Measurements from ENCODE around the gene OXTR. TPM values are rescaled to one million over a fixed set of nuclear protein-coding genes. Genes with fewer than 3 reads are reported as not detected.

OXTR gene
- total and polyA plus RNA-seq, 2 experiments from 2014 or later, result 128 to 340 TPM

DNA sequence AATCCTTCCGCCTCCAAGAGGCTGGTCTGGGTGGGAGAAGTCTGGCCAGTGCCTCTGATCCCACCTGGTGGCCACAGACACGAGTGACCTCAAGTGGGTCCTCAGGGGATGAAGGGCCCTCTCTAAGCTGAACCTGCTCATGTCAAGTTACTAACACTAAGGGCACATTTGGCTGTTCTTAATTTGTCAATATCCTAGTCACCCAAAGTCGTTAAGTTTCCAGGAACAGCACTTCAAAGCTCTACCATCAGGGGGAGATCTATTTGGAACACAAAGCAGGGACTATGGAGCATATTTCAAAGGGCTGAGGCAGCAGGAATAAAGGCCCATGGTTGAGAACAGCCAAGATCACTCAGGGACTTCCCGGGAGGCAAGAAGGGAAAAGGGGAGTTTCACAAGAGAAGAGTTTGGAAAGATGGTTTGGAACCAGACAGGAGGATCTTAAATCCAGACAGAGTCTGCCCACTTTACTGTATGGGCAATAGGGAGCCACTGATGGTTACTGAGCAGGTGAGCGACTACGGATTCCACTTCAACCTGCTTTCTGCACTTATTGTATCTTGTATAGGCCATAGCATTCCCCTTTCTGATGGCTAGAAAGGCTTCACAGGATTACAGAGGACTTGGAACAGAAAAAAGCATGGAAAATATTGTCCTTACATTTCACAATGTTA is 13.7 kb downstream of the OXTR start:
- H3K9me2 ChIP-seq (ENCODE audit: insufficient read depth), result no peaks in the 10 kb centered on the region
- H3K4me1 ChIP-seq (ENCODE audit: insufficient read depth), result peaks cover 21% of the 10 kb centered on the region
- no peaks in the 10 kb centered on the region for H3K27me3 ChIP-seq (replicated peaks; ENCODE audit: insufficient read depth)
- H3K9me3 ChIP-seq (ENCODE audit: low read depth), result no peaks in the 10 kb centered on the region
- H4K20me1 ChIP-seq (ENCODE audit: insufficient read depth), result no peaks in the 10 kb centered on the region
- peaks cover 27% of the 10 kb centered on the region for H3K36me3 ChIP-seq (ENCODE audit: low read depth)
- 58 to 59% methylated on average over 6 of the region's 6 CpGs for WGBS, 2 experiments (ENCODE audit: low coverage in 1 of 2, low lambda C conversion rate in 2 of 2, missing lambda C conversion rate in 2 of 2)
- no peak overlapping the region for H3K9ac ChIP-seq
- TF ChIP-seq EZH2phosphoT487 (IDR thresholded peaks at IDR 0.05; ENCODE audit: insufficient read depth, low read depth), result no peak
- TF ChIP-seq EZH2 (IDR thresholded peaks at IDR 0.05; ENCODE audit: insufficient read depth, poor library complexity, severe bottlenecking), result no peak
- H3K79me2 ChIP-seq (ENCODE audit: insufficient read depth), result peaks cover 33% of the 10 kb centered on the region
- H2AFZ ChIP-seq, result no peak overlapping the region
- DNase-seq, result peak; percentile 60
- no peak overlapping the region for H3K4me2 ChIP-seq (ENCODE audit: unreplicated experiment)
- in situ Hi-C loops (cut with MboI), result loop anchor here (25.0 kb wide), 1 partner anchor 557 kb away; no protein-coding TSS in a partner anchor
- H3K27ac ChIP-seq, result no peak overlapping the region
- H3F3A ChIP-seq (ENCODE audit: insufficient read depth), result peaks cover 72% of the 10 kb centered on the region
- H3K4me3 ChIP-seq, result no peak overlapping the region

DNA sequence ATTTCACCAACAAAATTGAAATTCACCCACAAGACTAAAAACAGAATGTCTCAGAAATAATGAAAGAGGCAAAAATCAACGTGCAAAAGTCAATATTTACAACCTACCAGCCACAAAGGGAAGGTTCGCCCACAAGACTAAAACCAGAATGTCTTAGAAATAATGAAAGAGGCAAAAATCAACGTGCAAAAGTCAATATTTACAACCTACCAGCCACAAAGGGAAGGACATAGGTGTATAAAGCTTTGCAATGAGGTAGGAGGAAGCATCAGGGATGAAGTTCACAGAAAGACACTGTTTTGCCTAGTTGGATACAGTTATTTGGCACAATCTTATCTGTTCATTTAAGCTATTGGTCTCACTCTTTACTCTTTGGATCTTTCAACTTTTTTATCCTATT is 14.3 kb downstream of the OXTR start:
- in situ Hi-C loops (cut with MboI), result loop anchor here (25.0 kb wide), 1 partner anchor 557 kb away; no protein-coding TSS in a partner anchor
- no peak for TF ChIP-seq EZH2phosphoT487 (IDR thresholded peaks at IDR 0.05; ENCODE audit: insufficient read depth, low read depth)
- TF ChIP-seq EZH2 (IDR thresholded peaks at IDR 0.05; ENCODE audit: insufficient read depth, poor library complexity, severe bottlenecking), result no peak
- Histone ChIP-seq H3K9me3 (ENCODE audit: low read depth) (no peaks in the 10 kb centered on the region), H3K4me3 (no peak overlapping the region), H3K27ac (no peak overlapping the region), H3K9me2 (ENCODE audit: insufficient read depth) (no peaks in the 10 kb centered on the region), H3K79me2 (ENCODE audit: insufficient read depth) (peaks cover 33% of the 10 kb centered on the region), H4K20me1 (ENCODE audit: insufficient read depth) (no peaks in the 10 kb centered on the region), H2AFZ (no peak overlapping the region), H3K9ac (no peak overlapping the region), H3K27me3 (replicated peaks; ENCODE audit: insufficient read depth) (no peaks in the 10 kb centered on the region), H3K4me2 (ENCODE audit: unreplicated experiment) (no peak overlapping the region), H3F3A (ENCODE audit: insufficient read depth) (peaks cover 78% of the 10 kb centered on the region), H3K36me3 (ENCODE audit: low read depth) (peaks cover 31% of the 10 kb centered on the region), H3K4me1 (ENCODE audit: insufficient read depth) (peaks cover 21% of the 10 kb centered on the region)
- 61 to 64% methylated on average over 3 of the region's 3 CpGs for WGBS, 2 experiments (ENCODE audit: low coverage in 1 of 2, low lambda C conversion rate in 2 of 2, missing lambda C conversion rate in 2 of 2)
- DNase-seq, result no peak

DNA sequence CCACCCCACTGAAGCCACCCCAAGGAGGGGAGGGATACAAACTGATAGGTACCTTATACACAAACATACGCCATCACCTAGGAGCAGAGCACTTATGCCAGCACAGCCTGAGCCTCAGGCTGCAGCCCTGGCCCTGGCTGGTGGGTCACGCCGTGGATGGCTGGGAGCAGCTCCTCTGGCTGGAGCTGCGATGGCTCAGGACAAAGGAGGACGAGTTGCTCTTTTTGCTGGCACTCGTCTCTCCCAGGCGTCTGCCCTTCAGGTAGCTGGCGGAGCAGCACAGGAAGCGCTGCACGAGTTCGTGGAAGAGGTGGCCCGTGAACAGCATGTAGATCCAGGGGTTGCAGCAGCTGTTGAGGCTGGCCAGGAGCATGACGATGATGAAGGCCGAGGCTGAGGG is 16.6 kb downstream of the OXTR start:
- H3K9ac ChIP-seq, result no peak overlapping the region
- peaks cover 4% of the 10 kb centered on the region for H3K4me1 ChIP-seq (ENCODE audit: insufficient read depth)
- H2AFZ ChIP-seq, result no peak overlapping the region
- H3K36me3 ChIP-seq (ENCODE audit: low read depth), result peaks cover 31% of the 10 kb centered on the region
- DNase-seq, result no peak
- peaks cover 78% of the 10 kb centered on the region for H3F3A ChIP-seq (ENCODE audit: insufficient read depth)
- WGBS, 2 experiments (ENCODE audit: low coverage in 1 of 2, low lambda C conversion rate in 2 of 2, missing lambda C conversion rate in 2 of 2), result 99% methylated on average over 13 to 14 of the region's 14 CpGs
- H3K9me3 ChIP-seq (ENCODE audit: low read depth), result no peaks in the 10 kb centered on the region
- no peak overlapping the region for H3K27ac ChIP-seq
- in situ Hi-C loops (cut with MboI), result loop anchor here (25.0 kb wide), 1 partner anchor 559 kb away; no protein-coding TSS in a partner anchor
- no peaks in the 10 kb centered on the region for H3K9me2 ChIP-seq (ENCODE audit: insufficient read depth)
- H3K4me2 ChIP-seq (ENCODE audit: unreplicated experiment), result no peak overlapping the region
- H3K79me2 ChIP-seq (ENCODE audit: insufficient read depth), result peaks cover 31% of the 10 kb centered on the region
- no peaks in the 10 kb centered on the region for H3K27me3 ChIP-seq (replicated peaks; ENCODE audit: insufficient read depth)
- TF ChIP-seq EZH2phosphoT487 (IDR thresholded peaks at IDR 0.05; ENCODE audit: insufficient read depth, low read depth) (no peak), EZH2 (IDR thresholded peaks at IDR 0.05; ENCODE audit: insufficient read depth, poor library complexity, severe bottlenecking) (no peak)
- no peaks in the 10 kb centered on the region for H4K20me1 ChIP-seq (ENCODE audit: insufficient read depth)
- H3K4me3 ChIP-seq, result no peak overlapping the region

DNA sequence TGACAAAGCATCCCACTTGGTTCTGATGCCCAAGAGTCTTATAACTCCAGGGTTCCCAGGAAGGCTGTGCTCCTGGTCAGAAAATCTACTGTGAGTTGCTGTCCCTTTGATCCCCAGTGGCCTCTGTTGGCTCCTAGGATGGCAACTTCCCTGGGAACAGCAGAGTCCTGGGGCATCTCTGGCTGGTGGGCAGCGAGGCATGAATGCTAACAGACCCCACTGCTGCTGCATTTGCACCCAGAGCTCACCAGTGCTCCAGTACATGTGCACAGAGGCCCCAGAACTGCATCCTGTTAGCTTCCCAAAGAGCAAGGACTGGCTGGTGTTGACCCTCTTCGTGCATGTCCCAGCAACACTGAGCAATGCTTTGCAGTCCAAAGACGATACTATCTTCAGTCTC is 20.1 kb downstream of the OXTR start:
- WGBS, 2 experiments (ENCODE audit: low coverage in 1 of 2, low lambda C conversion rate in 2 of 2, missing lambda C conversion rate in 2 of 2), result 87 to 91% methylated on average over 3 of the region's 3 CpGs
- peaks cover 61% of the 10 kb centered on the region for H3F3A ChIP-seq (ENCODE audit: insufficient read depth)
- no peak overlapping the region for H3K9ac ChIP-seq
- H3K27ac ChIP-seq, result no peak overlapping the region
- H3K4me2 ChIP-seq (ENCODE audit: unreplicated experiment), result no peak overlapping the region
- TF ChIP-seq EZH2phosphoT487 (IDR thresholded peaks at IDR 0.05; ENCODE audit: insufficient read depth, low read depth), result no peak
- no peak for TF ChIP-seq EZH2 (IDR thresholded peaks at IDR 0.05; ENCODE audit: insufficient read depth, poor library complexity, severe bottlenecking)
- in situ Hi-C loops (cut with MboI), result no loop called here
- H3K4me1 ChIP-seq (ENCODE audit: insufficient read depth), result no peaks in the 10 kb centered on the region
- H3K79me2 ChIP-seq (ENCODE audit: insufficient read depth), result peaks cover 7% of the 10 kb centered on the region; the same call in 1 of the 2 replicates
- no peak overlapping the region for H3K4me3 ChIP-seq
- H3K9me2 ChIP-seq (ENCODE audit: insufficient read depth), result no peaks in the 10 kb centered on the region
- H2AFZ ChIP-seq, result no peak overlapping the region
- peaks cover 31% of the 10 kb centered on the region for H3K36me3 ChIP-seq (ENCODE audit: low read depth)
- no peaks in the 10 kb centered on the region for H4K20me1 ChIP-seq (ENCODE audit: insufficient read depth)
- H3K9me3 ChIP-seq (ENCODE audit: low read depth), result no peaks in the 10 kb centered on the region
- no peaks in the 10 kb centered on the region for H3K27me3 ChIP-seq (replicated peaks; ENCODE audit: insufficient read depth)
- DNase-seq, result no peak
